SHP77 (cell line): ENCODE measurements around the gene HOOK2.
"Not testable (repeated sequence)": the region's sequence is repeated elsewhere in the genome, so short reads cannot be mapped to it uniquely, and the experiment has no call there.

Source experiments
- DNase-seq, 2 experiments: peaks; one replicate each; lab custom pipeline; 2025; lab: John Stamatoyannopoulos, UW

The HOOK2 gene

DNA sequence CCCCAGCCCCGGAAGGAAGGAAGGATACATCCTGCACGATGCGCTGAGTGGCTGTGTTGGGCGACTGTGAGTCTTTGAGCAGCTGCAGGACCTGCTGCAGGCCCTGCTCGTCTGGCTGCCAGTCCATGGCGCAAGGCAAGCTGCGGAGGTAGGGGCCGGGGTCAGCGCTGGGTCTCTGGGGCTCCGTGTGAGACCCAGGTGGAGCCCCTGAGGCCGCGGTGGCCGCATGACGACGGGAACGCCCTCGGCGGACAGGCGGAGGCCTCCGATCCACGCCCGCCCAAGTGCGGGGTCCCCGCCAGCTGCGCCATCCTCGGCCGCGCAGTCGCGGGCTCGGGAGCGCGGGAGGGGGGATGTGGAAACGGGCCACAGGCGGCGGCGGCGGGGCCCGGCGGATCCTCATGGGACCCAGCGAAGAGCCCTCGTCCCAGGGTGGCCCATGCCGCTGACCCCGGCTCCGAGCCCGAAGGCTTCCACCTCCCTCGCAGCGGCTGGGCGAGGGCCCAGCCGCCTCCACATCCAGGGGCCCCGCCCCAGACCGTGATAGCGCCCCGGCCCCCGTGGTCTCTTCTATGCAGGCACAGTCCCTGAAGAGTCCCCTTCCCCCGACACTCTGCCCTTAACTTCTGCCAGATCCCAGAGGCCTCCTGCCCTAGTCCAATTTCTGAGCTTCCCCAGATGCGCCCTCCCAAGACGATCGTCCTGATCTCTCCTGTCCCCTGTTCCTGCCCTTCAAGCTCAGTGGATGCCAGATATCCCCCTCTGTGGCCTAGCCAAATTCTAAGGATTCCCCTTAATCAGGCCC is 54.3 kb downstream of the HOOK2 start:
- no peak for DNase-seq

DNA sequence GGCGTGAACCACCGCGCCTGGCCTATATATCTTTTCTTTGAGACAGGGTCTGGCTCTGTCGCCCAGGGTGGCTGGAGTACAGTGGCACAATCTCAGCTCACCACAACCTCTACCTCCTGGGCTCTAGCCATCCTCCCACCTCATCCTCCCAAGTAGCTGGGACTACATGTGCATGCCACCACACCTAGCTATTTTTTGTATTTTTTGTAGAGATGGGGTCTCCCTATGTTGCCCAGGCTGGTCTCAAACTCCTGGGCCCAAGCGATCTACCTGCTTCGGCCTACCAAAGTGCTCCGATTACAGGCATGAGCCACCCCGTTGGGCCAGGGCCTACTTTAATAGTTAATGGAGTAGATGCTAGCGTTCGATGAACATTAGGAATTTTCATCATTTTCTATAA is 55.1 kb downstream of the HOOK2 start:
- DNase-seq = no peak

DNA sequence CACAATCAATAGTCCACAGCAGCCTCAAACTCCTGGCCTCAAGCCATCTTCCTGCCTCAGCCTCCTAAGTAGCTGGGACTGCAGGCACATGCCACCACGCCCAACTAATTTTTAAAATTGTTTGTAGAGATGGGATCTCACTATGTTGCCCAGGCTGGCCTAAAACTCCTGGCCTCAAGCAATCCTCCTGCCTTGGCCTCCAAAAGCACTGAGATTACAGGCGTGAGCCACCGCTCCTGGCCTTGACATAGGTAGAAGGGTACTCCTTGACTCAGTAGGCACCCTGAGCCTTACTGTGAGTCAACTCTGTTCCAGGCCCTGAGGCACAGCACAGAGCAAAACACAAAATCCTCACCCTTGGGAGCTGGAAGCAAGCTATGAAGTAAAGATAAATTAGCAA is 59.4 kb downstream of the HOOK2 start:
- no peak for DNase-seq

DNA sequence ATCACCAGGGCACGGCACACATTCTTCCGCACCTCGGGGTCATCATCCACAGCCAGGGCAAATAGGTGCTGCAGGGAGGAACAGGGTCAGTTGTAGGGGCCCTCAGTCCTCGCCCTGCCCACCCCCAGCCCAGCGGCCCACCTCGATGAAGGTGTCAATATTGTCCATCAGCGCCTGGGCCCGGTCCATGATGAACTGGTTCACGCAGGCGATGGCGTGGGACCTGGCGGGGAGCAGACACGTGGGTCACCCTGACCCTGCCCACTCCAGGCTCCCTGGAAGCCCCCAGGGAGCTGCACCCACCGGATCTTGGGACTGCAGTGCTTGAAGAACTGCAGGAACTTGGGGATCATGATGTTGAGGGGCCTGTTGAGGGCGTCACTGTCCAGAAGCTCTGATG is 60.2 kb downstream of the HOOK2 start:
- no peak for DNase-seq

DNA sequence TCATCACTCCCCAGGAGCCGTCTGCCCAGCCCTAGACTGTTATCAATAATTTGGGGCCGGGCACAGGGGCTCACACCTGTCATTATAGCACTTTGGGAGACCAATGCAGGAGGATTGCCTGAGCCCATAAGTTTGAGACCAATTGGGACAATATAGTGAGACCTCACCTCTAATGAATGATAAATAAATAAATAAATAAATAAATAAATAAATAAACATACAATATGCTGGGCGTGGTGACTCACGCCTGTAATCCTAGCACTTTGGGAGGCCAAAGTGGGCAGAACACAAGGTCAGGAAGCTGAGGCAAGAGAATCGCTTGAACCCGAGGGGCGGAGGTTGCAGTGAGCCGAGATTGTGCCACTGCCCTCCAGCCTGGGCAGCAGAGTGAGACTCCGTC is 62.0 kb downstream of the HOOK2 start:
- not testable (repeated sequence) for DNase-seq
